Fibroblast of the aortic adventitia (primary cell): ENCODE data around the gene PKD2. TPM values are rescaled to one million over a fixed set of nuclear protein-coding genes. Genes with fewer than 3 reads are reported as not detected.
A peak's percentile ranks its signal among the peaks of the same experiment; 100 is the strongest.
"Not testable (repeated sequence)": the region's sequence is repeated elsewhere in the genome, so short reads cannot be mapped to it uniquely, and the experiment has no call there.

ENCODE experiments used
- DNase-seq: peaks from one replicate; pipeline ENCODE4 v3.0.0-alpha.2; 2010; ENCODE audit warnings: low read depth
- H3K4me3 ChIP-seq: 2 replicates; pipeline ENCODE4 v1.5.1; 2011; ENCODE audit warnings: low read depth, mild to moderate bottlenecking, control low read depth, low read length, moderate library complexity
- total RNA-seq: library from RNA; depleted of rRNA; stranded (reverse); fragments of >200 nt; gene quantifications from 2 replicates; pipeline ENCODE4 v1.2.3, GENCODE V29; 2012; ENCODE audit warnings: low replicate concordance
- TF ChIP-seq, protein P1 (sequence below): IDR thresholded peaks from 2 replicates; pipeline ENCODE4 v1.5.1; 2011; ENCODE audit warnings: mild to moderate bottlenecking, low read length, control low read depth, inconsistent platforms; ENCODE audit not compliant: insufficient read depth

PKD2 gene
- total RNA-seq, 1 donor, result 66.6 TPM

DNA sequence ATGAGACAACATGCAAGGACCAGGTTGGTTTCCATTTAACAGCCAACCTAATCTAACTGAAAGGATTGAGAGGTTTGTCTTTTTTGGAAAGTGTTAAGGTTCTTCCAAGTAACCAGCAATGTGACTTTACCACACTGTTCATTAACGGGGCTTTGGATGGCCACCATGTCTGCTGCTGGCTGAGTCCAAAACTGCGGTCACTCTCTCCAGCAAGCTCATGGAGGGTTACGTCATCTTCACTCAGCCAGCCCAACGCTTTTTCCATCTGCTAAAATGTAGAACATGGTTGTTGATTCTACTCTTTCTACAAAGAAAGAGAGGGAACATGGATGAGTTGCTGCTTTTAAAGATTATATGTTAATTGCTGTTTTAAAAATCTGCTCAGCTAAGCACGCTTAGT lies 11.0 kb downstream of the PKD2 start:
- peak overlapping the region; percentile 42 for H3K4me3 ChIP-seq
- TF ChIP-seq, protein P1, sequence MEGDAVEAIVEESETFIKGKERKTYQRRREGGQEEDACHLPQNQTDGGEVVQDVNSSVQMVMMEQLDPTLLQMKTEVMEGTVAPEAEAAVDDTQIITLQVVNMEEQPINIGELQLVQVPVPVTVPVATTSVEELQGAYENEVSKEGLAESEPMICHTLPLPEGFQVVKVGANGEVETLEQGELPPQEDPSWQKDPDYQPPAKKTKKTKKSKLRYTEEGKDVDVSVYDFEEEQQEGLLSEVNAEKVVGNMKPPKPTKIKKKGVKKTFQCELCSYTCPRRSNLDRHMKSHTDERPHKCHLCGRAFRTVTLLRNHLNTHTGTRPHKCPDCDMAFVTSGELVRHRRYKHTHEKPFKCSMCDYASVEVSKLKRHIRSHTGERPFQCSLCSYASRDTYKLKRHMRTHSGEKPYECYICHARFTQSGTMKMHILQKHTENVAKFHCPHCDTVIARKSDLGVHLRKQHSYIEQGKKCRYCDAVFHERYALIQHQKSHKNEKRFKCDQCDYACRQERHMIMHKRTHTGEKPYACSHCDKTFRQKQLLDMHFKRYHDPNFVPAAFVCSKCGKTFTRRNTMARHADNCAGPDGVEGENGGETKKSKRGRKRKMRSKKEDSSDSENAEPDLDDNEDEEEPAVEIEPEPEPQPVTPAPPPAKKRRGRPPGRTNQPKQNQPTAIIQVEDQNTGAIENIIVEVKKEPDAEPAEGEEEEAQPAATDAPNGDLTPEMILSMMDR, result no peak
- peak; percentile 91 for DNase-seq

DNA sequence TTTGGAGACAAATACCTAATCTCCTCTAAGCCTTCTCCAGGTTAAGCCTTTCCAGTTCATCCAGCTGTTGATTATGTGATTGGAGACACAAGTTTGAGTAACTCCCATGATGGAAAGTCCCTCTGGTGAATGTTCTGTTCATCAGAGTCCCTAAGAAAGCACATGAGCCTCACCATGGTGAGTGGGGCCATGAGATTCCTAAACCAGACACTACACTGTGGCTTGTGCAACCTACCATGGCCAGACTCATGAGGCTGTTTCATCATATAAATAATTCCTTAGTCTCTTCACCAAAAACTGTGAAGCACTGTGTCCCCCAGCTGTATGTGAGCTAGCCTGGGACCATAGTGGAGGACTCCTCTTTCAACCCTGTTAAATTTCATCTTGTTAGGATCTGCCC lies 14.4 kb downstream of the PKD2 start:
- TF ChIP-seq, protein P1, result no peak
- H3K4me3 ChIP-seq, result no peak overlapping the region
- peak; percentile 14 for DNase-seq

DNA sequence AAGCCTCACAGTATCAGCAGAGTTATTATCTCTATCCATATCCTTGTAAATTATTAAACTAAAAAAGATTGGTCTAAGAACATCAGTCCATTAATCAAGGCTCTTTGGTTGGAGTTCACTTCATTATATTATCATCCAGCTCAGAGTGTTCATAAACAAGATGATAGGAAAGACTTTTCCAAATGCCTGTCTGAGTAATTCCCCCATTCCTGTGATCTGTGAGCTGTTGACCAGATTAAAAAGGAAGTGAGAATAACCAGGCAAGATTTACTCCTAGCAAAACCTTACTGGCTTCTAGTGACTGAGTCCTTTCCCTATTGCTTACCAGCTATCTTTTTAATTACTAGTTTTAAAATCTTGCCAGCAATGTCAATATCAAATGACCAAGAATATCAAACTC lies 14.9 kb downstream of the PKD2 start:
- H3K4me3 ChIP-seq, result no peak overlapping the region
- TF ChIP-seq, protein P1, result no peak
- no peak for DNase-seq

DNA sequence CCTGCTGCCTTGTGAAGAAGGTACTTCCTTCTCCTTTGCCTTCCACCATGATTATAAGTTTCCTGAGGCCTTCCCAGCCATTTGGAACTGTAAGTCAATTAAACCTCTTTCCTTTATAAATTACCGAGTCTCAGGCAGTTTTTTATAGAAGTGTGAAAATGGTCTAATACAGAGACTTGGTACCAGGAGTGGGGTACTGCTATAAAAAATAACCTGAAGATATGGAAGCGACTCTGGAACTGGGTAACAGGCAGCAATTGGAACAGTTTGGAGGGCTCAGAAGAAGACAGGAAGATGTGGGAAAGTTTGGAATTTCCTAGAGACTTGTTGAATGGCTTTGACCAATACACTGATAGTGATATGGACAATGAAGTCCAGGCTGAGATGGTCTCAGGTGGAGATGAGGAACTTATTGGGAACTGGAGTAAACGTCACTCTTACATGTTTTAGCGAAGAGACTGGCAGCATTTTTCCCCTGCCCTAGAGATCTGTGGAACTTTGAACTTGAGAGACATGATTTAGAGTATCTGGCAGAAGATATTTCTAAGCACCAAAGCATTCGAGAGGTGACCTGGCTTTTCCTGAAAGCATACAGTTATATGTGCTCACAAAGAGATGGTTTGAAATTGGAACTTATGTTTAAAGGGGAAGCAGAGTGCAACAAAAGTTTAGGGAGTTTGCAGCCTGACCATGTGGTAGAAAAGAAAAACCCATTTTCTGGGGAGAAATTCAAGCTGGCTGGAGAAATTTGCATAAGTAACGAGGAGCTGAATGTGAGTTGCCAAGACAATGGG lies 18.6 kb downstream of the PKD2 start:
- H3K4me3 ChIP-seq, DNase-seq: not testable (repeated sequence)

DNA sequence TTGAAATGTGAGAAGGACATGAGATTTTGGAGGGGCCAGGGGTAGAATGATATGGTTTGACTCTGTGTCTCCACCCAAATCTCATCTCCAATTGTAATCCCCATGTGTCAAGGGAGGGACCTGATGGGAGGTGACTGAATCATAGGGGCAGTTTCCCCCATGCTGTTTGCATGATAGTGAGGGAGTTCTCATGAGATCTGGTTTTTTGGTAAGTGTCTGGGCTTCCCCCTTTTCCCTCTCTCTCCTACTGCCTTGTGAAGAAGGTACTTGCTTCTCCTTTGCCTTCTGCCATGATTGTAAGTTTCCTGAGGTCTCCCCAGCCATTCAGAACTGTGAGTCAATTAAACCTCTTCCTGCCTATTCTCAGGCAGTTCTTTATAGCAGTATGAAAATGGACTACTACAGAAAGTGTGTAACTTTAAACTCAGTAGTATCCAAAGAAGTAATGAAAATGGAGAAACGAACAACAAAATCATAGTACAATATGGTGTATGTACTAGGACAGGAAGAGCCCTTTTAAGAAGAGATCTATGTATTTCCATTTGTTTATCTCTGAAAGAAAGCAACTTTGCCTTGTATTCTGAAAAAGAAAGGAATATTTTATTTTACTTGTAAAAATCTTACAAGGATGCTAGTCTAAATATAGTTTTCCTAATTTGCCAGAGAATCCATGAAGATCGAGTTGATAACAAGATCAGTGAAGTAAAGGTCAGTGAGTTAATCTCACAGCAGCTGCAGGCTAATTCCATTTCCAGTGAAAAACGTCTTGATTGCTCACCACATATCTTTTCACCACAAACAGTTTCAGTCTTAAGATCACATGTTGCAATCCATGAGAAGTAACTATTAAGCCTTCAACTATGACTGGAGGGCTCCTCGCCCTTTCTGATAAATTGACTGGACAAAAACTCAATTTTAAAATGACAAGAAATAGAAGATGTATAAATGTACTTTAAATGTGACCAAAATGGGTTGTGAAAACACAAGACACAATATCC lies 20.5 kb downstream of the PKD2 start:
- TF ChIP-seq, protein P1, result no peak
- peak; percentile 87 for DNase-seq
- H3K4me3 ChIP-seq, result no peak overlapping the region

DNA sequence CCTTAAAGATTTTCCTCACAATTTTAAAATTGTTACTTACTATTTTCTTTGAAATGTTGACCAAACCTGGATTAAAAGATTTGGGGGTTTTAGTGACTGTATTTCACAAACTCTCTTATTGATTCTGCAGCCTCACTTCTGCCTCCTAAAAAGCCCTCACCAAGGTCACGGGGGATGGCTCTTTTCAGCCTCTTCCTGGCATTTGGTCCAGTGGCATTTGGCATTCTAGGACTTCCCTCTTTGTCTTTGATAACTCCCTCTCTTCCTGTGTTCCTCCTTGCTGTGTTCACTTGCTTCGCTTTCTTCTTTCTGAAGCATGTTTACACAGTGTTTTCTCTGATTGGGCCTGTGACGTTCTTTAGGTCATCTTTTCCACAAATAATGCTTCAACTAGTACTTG lies 21.5 kb downstream of the PKD2 start:
- TF ChIP-seq, protein P1, result no peak
- no peak overlapping the region for H3K4me3 ChIP-seq
- DNase-seq, result no peak

DNA sequence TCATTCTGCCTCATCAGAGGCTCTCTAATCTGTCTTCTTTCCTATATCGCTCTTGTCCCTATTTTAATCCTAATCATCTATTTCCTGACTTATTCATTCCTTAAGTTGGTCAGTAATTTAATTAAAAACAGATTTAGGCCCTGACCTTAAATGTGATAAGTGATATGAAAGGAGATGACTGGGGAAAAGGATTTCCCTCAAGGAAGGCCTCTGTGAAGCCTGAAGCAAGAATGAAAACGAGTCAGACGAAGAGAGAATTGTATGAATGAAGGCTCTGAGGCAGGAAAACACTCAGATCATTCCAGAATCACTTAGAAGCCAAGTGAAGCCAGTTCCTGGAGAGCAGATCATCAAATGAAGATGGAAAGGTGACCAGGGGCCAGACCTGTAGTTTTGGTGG lies 22.1 kb downstream of the PKD2 start:
- H3K4me3 ChIP-seq, result no peak overlapping the region
- DNase-seq, result no peak
- TF ChIP-seq, protein P1, result no peak
